Measurements from ENCODE around the gene CHERP.
"Not testable (repeated sequence)": the region's sequence is repeated elsewhere in the genome, so short reads cannot be mapped to it uniquely, and the experiment has no call there.

The CHERP gene

DNA sequence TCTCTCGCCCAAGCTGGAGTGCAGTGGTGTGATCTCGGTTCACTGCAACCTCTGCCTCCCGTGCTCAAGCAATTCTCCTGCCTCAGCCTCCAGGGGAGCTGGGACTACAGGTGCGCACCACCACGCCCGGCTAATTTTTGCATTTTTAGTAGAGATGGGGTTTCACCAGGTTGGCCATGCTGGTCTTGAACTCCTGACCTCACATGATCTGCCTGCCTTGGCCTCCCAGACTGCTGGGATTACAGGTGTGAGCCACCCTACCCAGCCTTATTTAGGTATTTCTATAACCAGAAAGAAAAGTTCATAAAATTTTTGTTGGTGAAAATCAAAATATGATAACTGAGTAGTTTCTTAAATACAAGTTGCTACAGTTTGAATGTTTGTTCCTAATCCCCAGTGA is 1.5 kb upstream of the CHERP start:
- not testable (repeated sequence) for DNase-seq (ENCODE audit: low read depth in 3 of 3, low spot score in 1 of 3)

DNA sequence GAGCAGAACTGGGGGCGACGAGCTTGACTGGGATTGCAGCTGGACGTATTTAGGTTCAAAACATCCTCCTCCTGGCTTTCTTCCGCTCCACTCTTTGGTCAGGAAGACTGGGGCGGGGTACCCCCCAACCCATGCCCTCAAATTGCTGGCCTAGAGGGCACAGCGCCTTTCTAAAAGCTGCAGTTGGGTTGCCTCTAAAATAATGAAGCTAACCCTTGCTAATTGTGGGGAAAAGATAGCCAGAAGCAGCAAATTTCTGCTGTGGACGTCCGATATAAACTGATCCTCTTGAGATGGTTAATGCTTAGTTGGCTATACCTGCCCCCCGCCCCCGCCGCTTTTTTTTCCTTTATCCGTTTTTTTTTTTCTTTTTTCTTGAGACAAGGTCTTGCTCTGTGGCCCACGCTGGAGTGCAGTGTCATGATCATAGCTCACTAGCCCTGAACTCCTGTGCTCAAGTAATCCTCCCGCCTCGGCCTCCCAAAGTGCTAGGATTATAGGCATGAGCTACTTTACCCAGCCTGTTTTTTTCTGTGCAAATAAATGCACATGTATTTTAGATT is 754 bp upstream of the CHERP start:
- DNase-seq (ENCODE audit: low read depth in 3 of 3, low spot score in 1 of 3) = no peak

DNA sequence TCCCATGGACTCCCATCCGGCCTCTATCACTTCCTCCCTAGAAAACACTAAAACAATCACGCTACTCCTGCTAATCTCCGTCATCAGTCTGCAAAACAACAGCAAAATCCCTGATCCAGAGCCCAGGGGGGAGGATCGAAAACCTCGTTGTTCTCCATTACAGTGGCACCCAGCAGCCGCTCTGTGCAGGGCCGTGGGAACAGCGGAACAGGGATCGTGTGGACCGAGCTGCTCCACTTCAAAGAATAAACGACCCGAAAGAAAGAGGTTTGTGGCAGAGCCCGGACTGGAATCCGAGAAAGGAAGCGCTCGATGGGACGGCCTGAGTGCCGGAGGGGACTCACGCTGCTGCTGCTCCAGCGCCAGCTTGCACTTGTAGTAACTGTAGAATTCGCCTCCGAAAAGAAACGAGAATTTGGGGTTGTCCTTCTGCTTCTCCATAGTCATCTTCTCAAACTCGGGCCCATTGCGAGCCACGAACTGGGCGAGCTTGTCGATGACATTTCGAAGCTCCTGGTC is 652 bp downstream of the CHERP start:
- DNase-seq (ENCODE audit: low read depth in 3 of 3, low spot score in 1 of 3) = no peak

DNA sequence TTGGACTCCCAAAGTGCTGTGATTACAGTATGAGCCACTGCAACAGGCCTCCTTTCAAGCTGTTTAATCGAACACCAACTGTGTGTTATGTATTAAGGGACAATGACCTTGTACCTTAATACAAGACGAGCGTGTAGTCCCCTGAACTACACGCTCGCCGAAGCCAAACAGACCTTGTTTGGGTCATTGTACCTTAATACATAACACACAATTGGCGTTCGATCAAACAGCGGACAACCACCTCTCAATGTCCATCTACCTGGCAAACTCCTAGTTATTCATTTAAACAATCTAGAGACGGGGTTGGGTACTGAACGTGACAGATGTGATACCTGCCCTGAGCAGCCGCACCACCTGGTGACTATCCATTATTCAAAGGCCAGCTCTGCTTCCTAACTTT is 1.3 kb downstream of the CHERP start:
- no peak for DNase-seq (ENCODE audit: low read depth in 3 of 3, low spot score in 1 of 3)

DNA sequence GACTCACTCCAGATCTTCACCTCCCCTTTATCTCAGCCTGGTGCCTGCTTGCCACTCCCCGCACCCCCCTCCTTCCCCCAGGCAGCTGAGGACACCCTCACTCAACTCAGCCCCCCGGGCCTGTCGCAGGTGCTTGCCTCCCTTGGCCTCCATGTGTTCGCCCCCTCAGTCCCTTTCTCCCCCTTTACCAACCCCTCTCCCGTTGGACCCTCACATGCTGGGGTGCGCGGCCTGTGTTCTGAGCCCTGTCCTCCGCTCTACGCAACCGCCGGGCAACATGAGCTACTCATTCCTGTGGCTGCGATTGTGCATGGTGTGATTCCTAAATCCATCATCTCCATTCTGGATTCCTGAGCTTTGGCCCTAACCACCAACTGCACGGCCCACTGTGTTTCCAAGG is 5.1 kb downstream of the CHERP start:
- DNase-seq (ENCODE audit: low read depth in 3 of 3, low spot score in 1 of 3) = no peak

DNA sequence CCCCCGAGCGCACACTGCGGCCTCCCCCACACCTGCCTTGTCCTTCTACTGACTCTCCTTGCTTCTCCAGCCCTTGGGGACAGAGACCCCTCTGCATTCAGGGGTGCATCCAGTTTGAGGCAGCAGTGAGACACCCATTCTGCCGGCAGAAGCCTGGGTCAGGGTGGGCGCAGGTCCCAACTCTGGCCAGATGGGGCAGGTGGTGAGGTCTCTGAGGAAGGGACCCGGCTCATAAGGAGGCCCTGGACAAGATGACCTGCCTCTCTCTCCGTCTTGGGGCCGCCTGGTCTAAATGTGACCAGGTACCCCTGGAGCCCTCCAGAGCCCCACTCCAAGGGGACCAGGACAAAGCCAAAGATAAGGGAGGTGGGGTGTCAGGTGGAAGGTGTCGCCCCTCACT is 6.1 kb downstream of the CHERP start:
- DNase-seq (ENCODE audit: low read depth in 3 of 3, low spot score in 1 of 3) = no peak

DNA sequence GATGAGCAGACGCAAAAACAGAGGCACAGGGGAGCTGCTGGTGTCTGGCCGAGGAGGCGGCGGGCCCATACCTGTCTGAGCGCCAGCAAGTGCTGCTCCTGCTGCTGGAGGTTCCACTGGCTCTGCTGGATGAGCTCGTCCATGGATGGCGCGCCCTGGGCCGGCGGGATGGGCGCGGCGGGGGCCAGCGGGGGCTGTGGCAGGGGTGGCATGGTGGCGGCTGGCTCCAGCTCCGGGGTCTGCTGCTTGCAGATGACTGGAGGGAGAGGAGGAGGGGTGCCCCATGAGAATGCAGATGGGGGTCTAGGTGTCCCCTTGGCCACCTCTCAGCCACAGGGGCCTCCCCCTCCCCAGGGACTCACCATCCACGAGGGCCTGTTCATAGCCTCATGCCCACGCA is 6.9 kb downstream of the CHERP start:
- no peak for DNase-seq (ENCODE audit: low read depth in 3 of 3, low spot score in 1 of 3)

DNA sequence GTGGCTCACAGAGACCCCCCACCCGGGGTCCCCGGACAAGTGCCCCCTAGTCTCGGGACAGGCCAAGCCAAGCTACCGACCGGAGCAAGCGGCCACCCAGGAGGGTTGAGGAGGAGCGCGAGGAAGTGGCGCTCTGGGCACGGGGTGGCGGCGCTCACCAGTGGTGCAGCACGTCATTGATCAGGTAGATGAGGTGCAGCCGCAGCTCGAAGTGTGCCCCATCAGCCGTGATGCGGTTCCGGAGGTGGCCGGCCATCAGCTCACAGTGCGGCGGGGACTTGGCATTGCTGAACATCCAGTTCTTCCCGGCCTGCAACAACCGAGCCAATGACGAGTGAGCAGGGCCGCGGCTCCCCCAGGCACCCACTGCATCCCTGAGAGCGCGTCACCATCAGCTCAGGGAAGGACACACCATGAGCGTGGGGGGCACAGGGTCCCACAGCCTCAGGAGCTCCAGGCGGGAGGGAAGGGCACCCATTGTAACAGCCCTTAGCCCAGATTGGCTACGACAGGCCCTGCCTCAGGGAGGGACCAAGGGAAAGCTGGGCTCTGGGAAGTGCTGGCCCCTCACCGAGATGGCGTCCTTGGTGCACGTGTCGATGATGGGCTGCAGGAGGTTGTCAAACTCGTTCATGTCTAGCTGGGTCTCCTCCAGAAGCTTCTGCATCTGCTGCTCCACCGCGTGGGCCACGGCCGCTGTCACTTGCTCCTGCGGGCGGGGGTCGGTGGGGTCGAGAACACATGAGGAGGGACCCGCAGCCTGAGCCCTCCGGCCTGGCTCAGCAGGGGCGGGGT is 9.6 kb downstream of the CHERP start:
- no peak for DNase-seq (ENCODE audit: low read depth in 3 of 3, low spot score in 1 of 3)

DNA sequence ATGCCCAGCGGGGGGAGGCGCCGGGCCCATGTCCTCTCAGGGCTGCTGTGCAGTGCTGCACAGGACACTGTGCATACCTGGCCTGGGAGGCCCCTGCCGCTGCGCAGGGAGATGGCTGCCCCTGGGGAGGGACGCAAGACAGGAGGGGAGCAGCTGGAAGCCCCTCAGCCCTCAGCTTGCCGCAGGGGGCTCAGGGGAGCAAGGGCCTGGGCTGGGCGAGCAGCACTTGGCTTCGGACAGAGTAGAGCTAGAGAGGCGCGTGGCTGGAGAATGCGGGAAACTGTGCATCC is 10.9 kb downstream of the CHERP start:
- no peak for DNase-seq (ENCODE audit: low read depth in 3 of 3, low spot score in 1 of 3)

DNA sequence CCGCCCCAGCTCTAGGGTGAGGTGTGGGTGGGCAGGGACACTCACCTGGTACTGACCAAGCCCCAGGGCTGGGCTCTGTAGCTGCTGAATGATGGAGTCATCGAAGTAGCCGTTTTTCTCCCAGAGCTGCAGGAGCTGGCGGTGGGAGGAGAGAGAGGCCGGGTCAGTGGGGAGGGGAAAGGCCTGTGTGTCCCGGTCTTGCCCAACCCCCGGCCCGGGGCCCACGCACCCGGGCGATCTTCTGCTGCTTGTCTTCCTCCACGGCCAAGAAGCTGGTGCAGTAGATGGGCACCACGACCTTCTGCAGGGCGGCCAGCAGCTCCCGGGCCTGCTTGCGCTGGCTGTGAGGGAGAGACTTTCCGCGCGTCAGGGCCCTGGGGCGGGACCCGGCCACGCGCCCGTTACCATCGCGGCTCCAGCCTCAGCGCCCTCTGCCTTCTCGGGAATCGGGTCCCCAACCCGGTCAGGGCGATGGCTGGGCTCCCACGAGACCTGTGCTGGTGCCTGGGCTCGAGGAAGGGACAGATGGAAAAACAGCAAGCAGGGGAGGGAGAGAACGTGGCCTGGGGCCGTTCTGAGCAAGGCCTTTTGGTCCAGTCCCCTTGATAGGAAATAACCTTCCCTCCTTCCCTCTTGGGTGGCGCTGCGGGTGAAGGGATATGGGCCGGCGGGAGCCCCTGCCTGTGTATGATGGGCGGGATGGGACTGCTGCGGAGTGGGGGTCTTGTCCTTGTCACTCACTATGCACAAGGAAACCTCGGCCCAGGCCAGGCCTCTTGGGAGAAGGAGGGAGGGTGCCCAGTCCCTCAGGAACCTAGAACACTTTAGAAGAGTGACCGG is 11.5 kb downstream of the CHERP start:
- DNase-seq (ENCODE audit: low read depth in 3 of 3, low spot score in 1 of 3) = no peak

DNA sequence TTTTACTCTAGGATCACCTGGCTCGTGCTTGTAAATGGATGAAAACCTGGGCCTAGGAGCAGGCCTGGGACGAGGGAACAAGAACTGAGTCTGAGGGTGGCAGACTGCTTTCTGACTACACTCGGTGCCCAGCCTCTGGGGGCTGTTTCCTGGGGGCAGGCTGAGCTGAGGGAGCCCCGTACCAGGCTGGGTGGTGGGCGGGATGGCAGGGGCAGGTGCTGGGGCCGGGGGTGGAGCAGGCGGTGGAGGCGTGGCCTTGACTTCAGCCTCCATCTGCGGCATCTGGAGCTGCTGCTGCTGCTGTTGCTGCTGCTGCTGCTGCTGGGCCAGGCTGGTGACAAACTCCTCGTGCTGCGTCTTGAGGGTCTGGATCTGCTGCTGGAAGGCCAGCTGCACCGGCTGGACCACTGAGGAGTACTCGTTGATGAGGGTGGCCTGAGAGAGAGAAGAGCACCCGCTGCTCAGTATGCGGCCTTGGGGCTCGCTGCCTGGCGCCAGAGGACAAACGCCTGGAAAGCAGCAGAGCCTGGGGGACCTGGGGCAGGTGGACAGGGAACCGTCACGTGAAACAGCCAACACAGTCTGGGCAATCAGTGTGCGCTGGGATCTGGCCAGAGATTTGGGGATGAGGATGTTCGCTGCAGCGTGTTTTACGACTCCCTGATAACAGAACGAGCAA is 12.6 kb downstream of the CHERP start:
- no peak for DNase-seq (ENCODE audit: low read depth in 3 of 3, low spot score in 1 of 3)

DNA sequence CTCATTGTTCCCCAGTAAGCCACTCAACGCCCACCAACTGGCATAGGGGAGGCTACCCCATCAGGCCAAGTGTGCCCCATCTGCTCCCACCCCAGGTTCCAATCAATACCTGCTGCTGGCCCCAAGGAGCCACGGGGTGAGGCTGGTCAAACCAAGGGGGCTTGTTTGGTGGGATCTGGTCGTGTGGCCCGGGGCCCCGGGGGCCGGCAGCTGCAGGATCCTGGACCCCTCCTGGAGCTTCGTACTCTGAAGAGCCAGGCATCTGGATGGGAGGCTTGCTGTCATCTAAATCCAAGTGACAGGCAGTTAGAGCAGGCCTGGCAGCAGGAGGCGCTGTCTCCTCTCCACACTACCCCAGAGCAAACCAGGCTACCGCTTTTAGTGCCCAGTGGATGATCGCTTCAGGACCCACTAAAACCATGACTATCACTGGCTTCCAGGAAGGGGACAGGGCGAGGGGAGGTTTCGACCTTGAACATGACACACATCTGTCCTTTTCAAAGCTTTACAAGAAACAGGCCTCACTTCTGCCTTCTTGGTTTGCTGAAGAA is 14.2 kb downstream of the CHERP start:
- peak in 1 of 3 donors; percentile 24 for DNase-seq (ENCODE audit: low read depth in 3 of 3, low spot score in 1 of 3)

DNA sequence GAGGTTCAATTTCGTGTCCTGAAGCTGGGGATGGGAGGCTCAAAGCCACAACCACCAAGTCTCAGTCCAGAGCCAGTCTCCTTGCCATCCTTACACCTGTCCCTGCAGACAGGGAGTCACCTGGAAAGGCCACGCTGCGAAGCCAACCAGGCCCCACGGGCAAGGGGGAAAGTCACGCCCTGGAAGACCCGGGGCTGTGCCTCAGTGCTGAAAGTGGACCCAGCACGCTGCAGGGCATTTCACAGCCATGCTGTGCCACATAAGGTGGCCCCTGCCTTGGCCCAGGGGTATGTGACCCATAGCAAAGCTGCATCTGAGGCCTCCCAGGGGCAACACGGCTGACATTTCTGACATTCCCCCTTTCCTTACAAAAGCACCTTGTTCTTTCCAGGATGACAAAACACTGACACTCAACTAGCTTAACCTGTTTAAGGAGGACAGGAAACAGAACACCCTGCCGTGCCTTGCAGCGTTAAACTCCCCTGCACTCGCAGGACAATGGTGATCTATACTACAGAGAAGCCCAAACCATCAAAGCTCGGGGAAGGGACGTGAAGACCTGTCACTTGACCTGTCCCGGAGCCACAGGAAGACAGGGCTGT is 14.8 kb downstream of the CHERP start:
- no peak for DNase-seq (ENCODE audit: low read depth in 3 of 3, low spot score in 1 of 3)

DNA sequence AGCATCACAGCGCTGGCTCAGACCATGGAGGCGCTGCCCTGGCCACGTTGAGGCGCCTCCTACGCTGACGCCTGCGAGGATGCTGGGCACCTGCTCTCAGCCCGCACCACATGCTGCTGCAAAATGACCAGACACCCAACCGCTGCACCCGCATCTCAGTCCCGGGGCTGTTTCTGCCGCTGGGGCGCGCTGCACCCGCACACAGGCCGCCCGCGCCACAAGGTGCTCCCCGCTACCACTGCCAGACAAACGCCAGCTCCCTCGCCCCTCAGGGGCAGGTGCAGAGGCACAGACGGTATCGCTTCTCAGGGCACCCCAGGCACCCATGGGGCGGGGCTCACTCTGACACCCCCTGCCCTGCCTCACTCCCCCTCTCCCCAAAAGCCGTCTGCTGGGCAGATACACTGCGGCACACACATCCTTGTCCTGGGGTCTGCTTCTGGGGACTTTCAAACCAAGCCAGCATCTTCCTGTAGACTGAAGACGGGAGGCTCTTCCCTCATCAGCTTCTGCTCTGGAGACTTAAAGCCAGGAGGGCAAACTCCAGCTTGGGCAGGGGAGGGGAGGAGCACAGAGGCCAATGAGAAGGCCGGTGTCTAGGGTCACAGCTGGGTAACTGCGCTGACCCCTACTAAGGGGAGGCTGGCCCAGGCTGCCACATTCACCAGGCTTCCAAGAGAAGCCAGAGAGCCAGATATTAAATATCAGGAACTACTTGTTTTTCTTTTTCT is 16.3 kb downstream of the CHERP start:
- DNase-seq (ENCODE audit: low read depth in 3 of 3, low spot score in 1 of 3) = no peak

DNA sequence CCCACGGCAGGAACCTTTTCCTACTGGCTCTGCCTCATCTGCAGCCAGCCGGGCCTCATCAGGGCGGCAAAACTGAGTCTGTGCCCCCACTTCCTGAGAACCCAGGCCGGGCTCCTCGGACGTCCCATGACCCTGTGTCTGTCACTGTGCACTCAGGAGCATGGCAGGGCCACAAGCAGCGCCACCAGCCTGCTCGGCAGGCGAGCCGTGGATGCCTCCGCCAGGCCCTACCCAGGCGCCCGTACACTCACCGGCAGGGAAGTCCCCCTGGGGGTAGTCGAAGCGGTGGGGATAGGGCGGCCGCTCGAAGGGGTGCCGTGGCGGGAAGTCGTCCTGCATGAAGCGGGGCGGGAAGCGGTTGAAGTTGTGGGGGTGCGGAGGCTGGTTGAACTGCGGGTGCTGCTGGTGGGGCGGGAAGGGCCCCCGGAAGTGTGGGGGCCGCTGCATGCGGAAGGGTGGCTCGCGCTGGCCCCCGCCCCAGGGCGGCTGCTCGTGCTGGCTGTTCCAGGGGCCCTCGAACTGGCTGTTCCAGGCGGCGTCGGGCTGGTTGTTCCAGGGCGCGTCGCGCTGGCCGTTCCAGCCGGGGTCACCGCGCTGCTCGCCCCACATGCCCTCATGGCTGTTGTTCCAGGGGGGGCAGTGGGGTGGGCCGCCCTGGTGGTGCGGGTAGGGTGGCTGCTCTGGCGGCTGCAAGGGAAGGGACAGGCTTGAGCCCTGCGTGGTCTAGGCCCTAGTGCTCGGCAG is 17.1 kb downstream of the CHERP start:
- DNase-seq (ENCODE audit: low read depth in 3 of 3, low spot score in 1 of 3) = no peak

DNA sequence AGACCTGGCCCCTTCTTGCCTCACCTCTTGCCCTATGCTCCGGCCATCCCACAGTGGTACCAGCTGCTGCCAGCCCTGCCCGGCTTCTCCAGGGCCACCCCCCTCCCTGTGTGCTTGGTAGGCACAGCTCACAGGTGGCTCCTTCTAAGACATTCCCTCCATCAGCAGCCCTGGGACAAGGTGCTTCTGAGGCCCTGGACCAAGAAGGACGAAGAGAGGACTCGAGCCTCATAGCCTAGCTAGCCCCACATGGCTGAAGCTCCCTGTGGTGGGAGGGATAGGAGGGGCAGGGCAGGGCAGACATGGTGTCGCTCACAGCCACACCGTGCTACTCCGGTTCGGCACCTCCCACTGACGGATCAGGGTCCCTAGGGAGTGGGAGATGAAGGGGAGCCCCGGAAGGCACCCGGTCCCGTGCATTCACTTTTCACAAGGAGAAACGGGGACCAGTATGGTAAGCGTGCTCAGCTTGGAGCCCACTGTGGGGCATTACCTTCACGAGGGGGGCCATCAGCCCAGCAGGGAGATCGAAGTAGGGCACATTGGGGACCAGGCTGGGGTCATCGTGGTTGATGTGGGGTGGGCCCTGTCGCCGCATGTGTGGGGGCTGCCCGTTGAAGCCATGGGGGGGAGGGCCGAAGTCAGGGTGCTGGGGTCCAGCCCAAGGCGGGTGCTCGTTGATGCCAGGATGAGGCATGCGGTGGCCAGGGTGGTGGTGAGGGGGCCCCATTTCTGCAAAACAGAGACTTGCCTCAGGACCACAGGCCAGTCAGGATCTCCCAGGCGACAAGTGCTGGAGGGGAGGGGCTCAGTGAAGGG is 19.5 kb downstream of the CHERP start:
- DNase-seq (ENCODE audit: low read depth in 3 of 3, low spot score in 1 of 3) = no peak

DNA sequence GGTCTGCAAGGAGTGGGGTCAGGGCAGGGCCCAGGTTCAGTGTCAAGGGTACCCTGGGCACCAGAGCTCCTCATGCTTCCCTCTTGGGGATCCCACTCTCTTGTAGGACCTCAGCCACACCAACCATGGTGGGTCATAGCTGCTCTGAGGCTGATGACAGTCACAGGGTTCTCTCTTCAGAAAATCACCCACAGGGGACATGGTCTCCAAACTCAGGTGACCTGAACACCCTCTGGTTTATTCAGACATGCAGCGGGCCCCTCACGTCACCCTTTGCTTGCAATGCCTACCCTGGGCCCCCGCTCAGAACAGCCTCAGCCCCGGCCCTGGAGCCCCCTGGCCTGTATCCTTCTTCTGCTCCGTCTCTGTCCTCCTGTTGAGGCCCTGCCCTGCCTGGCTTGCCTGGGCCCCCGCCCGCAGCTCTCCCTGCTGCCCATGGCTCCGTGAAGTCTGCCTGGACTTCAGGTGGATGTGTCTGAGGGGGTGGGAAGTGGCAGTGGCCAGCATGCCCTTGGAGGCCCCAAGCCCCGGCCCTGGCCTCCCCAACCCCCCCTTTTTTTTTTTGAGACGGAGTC is 20.4 kb downstream of the CHERP start:
- DNase-seq (ENCODE audit: low read depth in 3 of 3, low spot score in 1 of 3) = no peak

DNA sequence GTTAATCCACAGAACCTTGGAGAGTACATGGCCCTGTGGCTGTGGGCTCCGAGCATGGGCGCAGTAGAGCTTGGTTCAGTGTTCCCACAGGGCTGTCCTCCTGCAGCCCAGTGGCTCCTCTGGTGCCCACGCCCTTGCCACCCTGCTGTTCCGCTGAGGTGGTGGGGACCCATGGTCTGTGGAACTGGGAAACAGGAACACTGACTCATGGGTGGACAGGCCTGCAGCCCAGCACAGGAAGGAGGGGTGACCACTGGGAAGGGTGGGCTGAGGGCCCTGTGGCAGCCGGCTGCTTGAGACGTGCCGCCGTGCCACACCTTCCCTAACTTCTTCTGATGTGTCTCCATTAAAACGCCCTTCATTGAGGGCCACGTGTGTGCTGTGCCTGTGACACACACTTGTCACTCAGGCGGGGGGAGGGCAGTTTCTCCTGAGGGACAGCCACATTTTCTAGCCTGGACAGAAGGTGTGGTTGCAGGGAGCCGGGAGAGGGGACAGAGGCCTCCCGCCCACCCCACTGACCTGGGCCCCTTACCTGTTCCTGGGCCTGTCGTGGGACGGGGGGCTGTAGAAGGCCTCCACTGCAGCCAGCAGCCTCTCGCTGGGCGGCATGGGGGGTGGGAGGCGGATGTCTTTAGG is 21.1 kb downstream of the CHERP start:
- no peak for DNase-seq (ENCODE audit: low read depth in 3 of 3, low spot score in 1 of 3)
